SK-N-SH (cell line): ENCODE data around the gene QRICH2.

Source experiments
- MXI1 ChIP-seq: IDR thresholded peaks from 2 replicates; pipeline ENCODE4 v1.6.1; 2012; ENCODE audit warnings: mild to moderate bottlenecking, low read depth, low read length, improper control_type of control experiment
- TEAD4 ChIP-seq: IDR thresholded peaks from 2 replicates; pipeline ENCODE4 v1.4.0; 2012; ENCODE audit warnings: mild to moderate bottlenecking, borderline replicate concordance; ENCODE audit not compliant: insufficient read depth
- TF ChIP-seq, protein P1 (sequence below): IDR thresholded peaks from 2 replicates; pipeline ENCODE4 v1.4.0; 2012; ENCODE audit warnings: low read depth
- TF ChIP-seq, protein P2 (sequence below): fragments of 150-350 bp; IDR thresholded peaks from 2 replicates; pipeline ENCODE4 v1.6.1; 2017; ENCODE audit warnings: antibody characterized with exemption, low read length, low read depth, borderline replicate concordance
- TF ChIP-seq, protein P3 (sequence below): fragments of 200-600 bp; sonication (generic); IDR thresholded peaks from 2 replicates; pipeline ENCODE4 v1.6.1; 2017; ENCODE audit warnings: antibody characterized with exemption, mild to moderate bottlenecking, moderate library complexity
- TF ChIP-seq, protein P4 (sequence below): fragments of 150-350 bp; IDR thresholded peaks from 2 replicates; pipeline ENCODE4 v1.6.1; 2016; ENCODE audit warnings: mild to moderate bottlenecking, low read depth, low read length

DNA sequence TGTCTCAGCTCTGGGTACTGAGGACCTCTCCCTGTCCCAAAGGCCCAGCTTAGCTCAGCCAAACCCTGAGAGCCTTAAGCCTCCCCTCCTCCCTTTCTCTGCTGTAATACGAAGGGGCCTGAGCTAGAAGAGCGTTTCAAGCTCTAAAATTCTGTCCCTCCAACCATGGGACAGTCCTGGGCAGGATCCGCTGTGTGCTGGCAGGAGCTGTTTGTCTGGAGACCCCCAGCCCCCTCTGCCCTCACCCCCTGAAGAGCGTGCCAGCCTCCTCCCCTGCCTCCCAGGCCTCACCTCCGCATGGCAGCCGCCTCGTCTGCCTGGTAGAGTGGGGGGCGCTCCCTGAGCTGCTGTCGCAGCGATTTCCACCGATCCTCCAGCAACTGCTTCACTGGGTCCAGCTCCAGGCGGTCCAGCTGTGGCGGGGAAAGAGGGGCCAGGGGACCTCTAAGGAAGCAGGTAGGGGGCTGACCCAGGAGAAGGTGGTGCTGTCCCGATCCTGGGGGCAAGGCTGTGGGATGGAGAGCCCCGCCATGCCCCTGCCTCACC lies 28.3 kb downstream of the QRICH2 start:
- TF ChIP-seq, protein P1, sequence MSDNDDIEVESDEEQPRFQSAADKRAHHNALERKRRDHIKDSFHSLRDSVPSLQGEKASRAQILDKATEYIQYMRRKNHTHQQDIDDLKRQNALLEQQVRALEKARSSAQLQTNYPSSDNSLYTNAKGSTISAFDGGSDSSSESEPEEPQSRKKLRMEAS: no peak
- TF ChIP-seq, protein P2, sequence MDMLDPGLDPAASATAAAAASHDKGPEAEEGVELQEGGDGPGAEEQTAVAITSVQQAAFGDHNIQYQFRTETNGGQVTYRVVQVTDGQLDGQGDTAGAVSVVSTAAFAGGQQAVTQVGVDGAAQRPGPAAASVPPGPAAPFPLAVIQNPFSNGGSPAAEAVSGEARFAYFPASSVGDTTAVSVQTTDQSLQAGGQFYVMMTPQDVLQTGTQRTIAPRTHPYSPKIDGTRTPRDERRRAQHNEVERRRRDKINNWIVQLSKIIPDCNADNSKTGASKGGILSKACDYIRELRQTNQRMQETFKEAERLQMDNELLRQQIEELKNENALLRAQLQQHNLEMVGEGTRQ: no peak
- TF ChIP-seq, protein P3, sequence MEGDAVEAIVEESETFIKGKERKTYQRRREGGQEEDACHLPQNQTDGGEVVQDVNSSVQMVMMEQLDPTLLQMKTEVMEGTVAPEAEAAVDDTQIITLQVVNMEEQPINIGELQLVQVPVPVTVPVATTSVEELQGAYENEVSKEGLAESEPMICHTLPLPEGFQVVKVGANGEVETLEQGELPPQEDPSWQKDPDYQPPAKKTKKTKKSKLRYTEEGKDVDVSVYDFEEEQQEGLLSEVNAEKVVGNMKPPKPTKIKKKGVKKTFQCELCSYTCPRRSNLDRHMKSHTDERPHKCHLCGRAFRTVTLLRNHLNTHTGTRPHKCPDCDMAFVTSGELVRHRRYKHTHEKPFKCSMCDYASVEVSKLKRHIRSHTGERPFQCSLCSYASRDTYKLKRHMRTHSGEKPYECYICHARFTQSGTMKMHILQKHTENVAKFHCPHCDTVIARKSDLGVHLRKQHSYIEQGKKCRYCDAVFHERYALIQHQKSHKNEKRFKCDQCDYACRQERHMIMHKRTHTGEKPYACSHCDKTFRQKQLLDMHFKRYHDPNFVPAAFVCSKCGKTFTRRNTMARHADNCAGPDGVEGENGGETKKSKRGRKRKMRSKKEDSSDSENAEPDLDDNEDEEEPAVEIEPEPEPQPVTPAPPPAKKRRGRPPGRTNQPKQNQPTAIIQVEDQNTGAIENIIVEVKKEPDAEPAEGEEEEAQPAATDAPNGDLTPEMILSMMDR: no peak
- no peak for TF ChIP-seq TEAD4
- no peak for TF ChIP-seq MXI1
- TF ChIP-seq, protein P4, sequence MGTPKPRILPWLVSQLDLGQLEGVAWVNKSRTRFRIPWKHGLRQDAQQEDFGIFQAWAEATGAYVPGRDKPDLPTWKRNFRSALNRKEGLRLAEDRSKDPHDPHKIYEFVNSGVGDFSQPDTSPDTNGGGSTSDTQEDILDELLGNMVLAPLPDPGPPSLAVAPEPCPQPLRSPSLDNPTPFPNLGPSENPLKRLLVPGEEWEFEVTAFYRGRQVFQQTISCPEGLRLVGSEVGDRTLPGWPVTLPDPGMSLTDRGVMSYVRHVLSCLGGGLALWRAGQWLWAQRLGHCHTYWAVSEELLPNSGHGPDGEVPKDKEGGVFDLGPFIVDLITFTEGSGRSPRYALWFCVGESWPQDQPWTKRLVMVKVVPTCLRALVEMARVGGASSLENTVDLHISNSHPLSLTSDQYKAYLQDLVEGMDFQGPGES: no peak
